ENCODE data around the gene ZNF536. TPM values are rescaled to one million over a fixed set of nuclear protein-coding genes. Genes with fewer than 3 reads are reported as not detected.

Gene ZNF536
- total and polyA plus RNA-seq, 10 of the 15 experiments (the other 5 are each of a cell fraction or from before 2014, with no cell fraction given): not detected

GRCh38 chr19:30444686-30445232, 72.6 kb downstream of the ZNF536 start:
- DNase-seq (ENCODE audit: low read depth, low spot score) (no peak), ATAC-seq (no peak), FAIRE-seq (no peak)
- ChIA-PET CTCF (no interaction called here), POLR2A (no interaction called here), SMC1A (ENCODE audit: uncharacterized antibody, unreplicated experiment) (no interaction called here), RAD21 (ENCODE audit: unreplicated experiment) (no interaction called here)
- Histone ChIP-seq H3K4me2 (ENCODE audit: control insufficient read depth, insufficient read depth) (no peak overlapping the region), H3K4me1 (ENCODE audit: control insufficient read depth, insufficient read depth, low read length) (no peaks in the 10 kb centered on the region), H4K20me1 (ENCODE audit: control insufficient read depth, insufficient read depth) (no peaks in the 10 kb centered on the region), H2AFZ (ENCODE audit: control insufficient read depth, low read depth, low read length) (no peak overlapping the region), H3K36me3 (ENCODE audit: control insufficient read depth in 2 of 2, insufficient read depth in 2 of 2, low read length in 1 of 2) (no peaks in the 10 kb centered on the region), H3K79me2 (ENCODE audit: control insufficient read depth, insufficient read depth, low read length) (no peaks in the 10 kb centered on the region), H3K27me3 (replicated peaks in 1 of 2; ENCODE audit: control insufficient read depth in 2 of 2, insufficient read depth in 2 of 2, low read length in 1 of 2) (no peaks in the 10 kb centered on the region), H3K4me3 (no peak overlapping the region), H3K9me3 (replicated peaks; ENCODE audit: control insufficient read depth, insufficient read depth, low read length) (no peaks in the 10 kb centered on the region; the same call in 2 of the 3 replicates), H3K27ac (ENCODE audit: control insufficient read depth, insufficient read depth) (no peak overlapping the region), H3K9ac (ENCODE audit: control insufficient read depth, insufficient read depth, low read length) (no peak overlapping the region)
- in situ Hi-C loops (cut with MboI): no loop called here
- intact Hi-C loops (cut with micrococcal nuclease; ENCODE audit: unreplicated experiment): no loop called here
- BruUV-seq (replicated peaks): no TSS peak
- WGBS (ENCODE audit: insufficient coverage, insufficient replicate concordance, low lambda C conversion rate, missing lambda C conversion rate): 67% methylated on average over 26 of the region's 29 CpGs
- no peak for TF ChIP-seq E2F8 (IDR thresholded peaks at IDR 0.05; ENCODE audit: low read depth, partially characterized antibody)
- no peak for TF ChIP-seq POLR2AphosphoS2 (IDR thresholded peaks at IDR 0.05; ENCODE audit: low read depth, low read length)
- no peak for TF ChIP-seq NKRF (conservative IDR thresholded peaks at IDR 0.05)
- no peak for TF ChIP-seq CUX1 (IDR thresholded peaks at IDR 0.05; ENCODE audit: insufficient replicate concordance, low read depth, low read length)
- TF ChIP-seq IKZF1 (conservative IDR thresholded peaks at IDR 0.05): no peak
